Right cardiac atrium (tissue), 5 donors: ENCODE data around the gene EIPR1. TPM values are rescaled to one million over a fixed set of nuclear protein-coding genes. Genes with fewer than 3 reads are reported as not detected.

Source experiments
- ATAC-seq, 2 donors: fragments of 200-7000 bp; cut with Tn5 transposase; one replicate each; pipeline versions ENCODE4 v1.8.0 to v1.9.1; 2020; ENCODE audit warnings: moderate library complexity in 2 of 2, mild to moderate bottlenecking in 1 of 2
- DNase-seq, 3 donors: peaks; one replicate each; pipeline ENCODE4 v3.0.0-alpha.2; 2020
- H3K27ac ChIP-seq: one replicate; pipeline ENCODE4 v1.5.1; 2013; ENCODE audit warnings: mild to moderate bottlenecking, low read length, control low read depth, moderate library complexity
- H3K27me3 ChIP-seq: one replicate; pipeline ENCODE4 v1.6.1; 2013; ENCODE audit not compliant: control insufficient read depth, insufficient read depth
- H3K4me1 ChIP-seq: one replicate; pipeline ENCODE4 v1.6.1; 2013; ENCODE audit warnings: low read length; ENCODE audit not compliant: control insufficient read depth, insufficient read depth
- H3K4me3 ChIP-seq: one replicate; pipeline ENCODE4 v1.5.1; 2013; ENCODE audit warnings: low read length, control low read depth
- H3K9me3 ChIP-seq: one replicate; pipeline ENCODE4 v1.6.1; 2013; ENCODE audit warnings: low read length; ENCODE audit not compliant: control insufficient read depth
- WGBS: extraction: QIAGEN DNeasy Blood & Tissue Kit; methylation state at CpG from one replicate; pipeline ENCODE4 v1.1.7; 2013; 5-methylcytosine and 5-hydroxymethylcytosine counted together
- intact Hi-C, 4 donors: fragments of 100-400 bp; cut with DNase I; formaldehyde crosslinking; loops; one replicate each; pipeline versions ENCODE4 v1.11.0 to v1.14.0; 2022 to 2023
- polyA plus RNA-seq: library from polyadenylated mRNA; stranded (reverse); fragments of 200-250 nt; gene quantifications from one replicate; pipeline ENCODE4 v1.2.3, GENCODE V29; 2013
- total RNA-seq, 4 donors: library from RNA; stranded (reverse); fragmentation: NEBNext Ultra II Directional; extraction: Animal tissue kit (Norgen Biotek cat#: 25700); gene quantifications; one replicate each; pipeline ENCODE4 v1.2.1, GENCODE V29; 2021
- donor health status: healthy with polysubstance abuse.
- donor health status: DM: no; HTN: yes; CAD: no.
- donor health status: DM: no; HTN: no; CAD: no.
- donor health status: DM: no; HTN: yes; CAD: no; lungs with severe emphysema.
- donor health status: DM: yes; HTN: yes; CAD: no.

The EIPR1 gene
- total and polyA plus RNA-seq, 5 donors, result 8.4 to 12.2 (median 10.6) TPM

DNA sequence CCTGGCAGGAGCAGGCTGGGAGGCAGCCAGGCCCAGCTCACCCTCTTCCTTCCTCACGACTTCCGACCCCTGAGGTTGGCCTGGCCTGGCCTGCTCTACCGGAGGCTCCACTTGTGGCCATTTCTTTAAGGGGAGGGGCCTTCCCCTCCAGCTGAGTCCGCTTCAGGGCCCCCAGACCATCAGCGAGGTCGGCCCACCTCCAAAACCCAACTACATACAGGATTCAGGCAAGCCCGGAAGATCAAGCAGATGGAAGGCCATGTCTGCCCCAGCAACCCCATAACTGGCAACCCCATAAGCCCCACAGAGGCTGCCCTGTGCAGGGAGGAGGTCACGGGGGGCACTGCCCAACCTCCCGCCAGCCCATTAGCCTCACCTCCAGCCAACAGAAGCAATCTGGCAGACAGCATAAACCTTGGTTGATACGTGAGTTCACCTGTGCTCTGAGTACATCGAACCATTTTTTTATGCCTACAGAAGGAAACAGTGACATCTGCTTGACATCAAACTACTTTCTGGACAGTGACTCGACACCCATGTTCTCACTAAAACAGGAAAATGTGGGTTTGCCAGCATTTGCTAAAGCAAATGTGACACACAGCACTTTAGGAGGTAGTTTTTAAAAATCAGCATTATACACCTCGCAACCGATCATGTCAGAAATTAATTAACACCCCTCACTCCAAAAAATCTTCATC lies 98.9 kb downstream of the EIPR1 start:
- 93% methylated on average over 14 of the region's 14 CpGs for WGBS
- H3K27me3 ChIP-seq, result no peaks in the 10 kb centered on the region
- ATAC-seq, result no peak

DNA sequence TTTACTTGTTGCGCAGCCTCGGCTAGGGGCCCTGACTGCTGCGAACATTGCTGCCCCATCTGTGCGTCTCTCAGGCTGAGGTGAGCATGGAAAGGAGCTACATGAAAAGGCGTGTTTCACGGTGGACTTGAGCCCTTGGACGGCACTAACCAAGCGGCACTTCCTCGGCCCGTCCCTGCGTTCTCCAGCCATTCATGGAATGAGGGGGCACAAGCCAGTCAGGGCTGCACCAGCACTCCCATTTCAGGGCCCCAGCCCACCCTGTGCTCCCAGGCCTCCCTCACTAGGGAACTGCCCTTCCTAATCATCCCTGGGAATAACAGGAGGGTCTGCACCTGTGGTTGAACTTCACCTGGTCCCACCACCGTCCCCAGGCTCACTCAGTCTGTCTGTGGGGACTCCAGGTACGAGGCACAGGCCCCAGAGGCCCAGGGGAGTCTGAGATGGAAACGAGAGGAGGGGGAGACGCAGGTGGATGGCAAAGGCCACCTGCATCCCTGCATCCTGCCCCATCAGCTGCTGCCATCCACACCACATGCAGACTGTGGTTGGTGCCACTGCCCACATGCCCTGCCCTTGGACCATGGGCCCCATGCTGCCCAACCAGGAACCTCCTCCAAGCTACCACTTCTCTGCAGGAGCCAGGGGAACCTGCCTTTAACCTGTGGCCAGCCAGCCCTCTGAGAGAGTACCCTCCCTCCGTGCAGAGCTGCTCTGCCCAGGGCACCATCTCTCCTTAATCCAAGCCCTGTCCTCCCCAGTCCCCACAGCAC lies 99.7 kb downstream of the EIPR1 start:
- no peak for ATAC-seq
- no peaks in the 10 kb centered on the region for H3K27me3 ChIP-seq
- H3K4me1 ChIP-seq, result no peaks in the 10 kb centered on the region
- H3K4me3 ChIP-seq, result no peak overlapping the region
- WGBS, result 97% methylated on average over 16 of the region's 16 CpGs
- no peak overlapping the region for H3K27ac ChIP-seq
- peak in 1 of 3 donors; percentile 35 for DNase-seq
- intact Hi-C loops, result no loop called here
- H3K9me3 ChIP-seq, result no peaks in the 10 kb centered on the region

More for the DNA sequence above, 98.9 kb downstream of the EIPR1 start:
- intact Hi-C loops, result no loop called here
- DNase-seq, result peak in 1 of 3 donors; percentile 36
- no peaks in the 10 kb centered on the region for H3K9me3 ChIP-seq
- no peak overlapping the region for H3K27ac ChIP-seq
- H3K4me3 ChIP-seq, result no peak overlapping the region
- H3K4me1 ChIP-seq, result peaks cover 4% of the 10 kb centered on the region

DNA sequence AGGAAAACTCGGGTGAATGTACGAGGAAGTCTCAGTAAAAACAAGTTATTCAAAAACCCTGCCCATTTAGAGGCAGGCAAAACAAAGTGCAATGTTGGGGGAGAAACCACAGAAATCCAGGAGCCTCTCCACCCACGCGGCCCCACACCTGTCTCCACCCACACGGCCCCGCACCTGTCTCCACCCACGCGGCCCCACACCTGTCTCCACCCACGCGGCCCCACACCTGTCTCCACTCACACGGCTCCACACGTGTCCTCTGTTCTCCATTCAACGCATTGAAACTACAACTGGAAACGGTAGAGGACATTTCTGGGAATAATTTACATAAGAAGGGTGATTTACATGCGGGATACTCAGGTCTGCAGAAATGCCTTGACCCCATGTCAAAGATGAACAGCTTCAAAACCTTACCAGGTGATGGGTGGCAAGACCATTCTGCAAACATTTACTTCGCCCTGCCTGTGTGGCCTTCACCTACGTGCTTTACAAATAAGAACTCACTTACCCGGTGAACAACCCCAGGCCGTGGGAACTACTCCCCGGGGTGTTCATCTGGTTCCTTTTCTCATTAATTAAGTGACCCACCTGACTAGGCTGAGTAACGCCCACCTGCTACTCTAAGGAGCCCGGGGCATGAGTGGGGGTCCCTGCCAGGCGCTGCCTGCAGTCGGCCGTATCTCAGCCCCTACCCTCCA lies 100.4 kb downstream of the EIPR1 start:
- DNase-seq, result peak in 1 of 3 donors; percentile 22
- Histone ChIP-seq H3K4me3 (no peak overlapping the region), H3K27ac (no peak overlapping the region), H3K27me3 (no peaks in the 10 kb centered on the region), H3K9me3 (no peaks in the 10 kb centered on the region), H3K4me1 (no peaks in the 10 kb centered on the region)
- intact Hi-C loops, result no loop called here
- no peak for ATAC-seq
- 89% methylated on average over 25 of the region's 25 CpGs for WGBS

DNA sequence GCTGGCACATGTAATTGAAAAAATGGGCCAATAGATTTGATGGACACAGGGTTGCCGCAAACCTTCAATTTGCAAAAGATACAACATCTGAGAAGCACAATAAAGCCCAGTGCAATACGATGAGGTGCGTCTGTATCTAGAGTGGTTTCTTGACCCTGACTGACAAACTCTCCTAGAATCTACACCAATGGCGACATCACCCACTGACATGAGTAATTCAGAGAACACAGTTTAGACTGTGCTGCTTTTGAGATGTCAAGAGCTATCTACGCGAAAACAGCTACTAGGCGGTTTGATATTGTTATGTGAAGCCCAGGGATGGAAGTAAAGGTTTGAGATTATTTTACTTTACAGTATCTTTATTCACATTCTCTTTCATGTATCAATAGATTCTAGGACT lies 104.9 kb downstream of the EIPR1 start:
- intact Hi-C loops, result no loop called here
- ATAC-seq (no peak), DNase-seq (no peak)
- Histone ChIP-seq H3K27me3 (no peaks in the 10 kb centered on the region), H3K9me3 (no peaks in the 10 kb centered on the region), H3K4me1 (no peaks in the 10 kb centered on the region), H3K4me3 (no peak overlapping the region), H3K27ac (no peak overlapping the region)
- WGBS, result 97% methylated on average over 7 of the region's 7 CpGs

DNA sequence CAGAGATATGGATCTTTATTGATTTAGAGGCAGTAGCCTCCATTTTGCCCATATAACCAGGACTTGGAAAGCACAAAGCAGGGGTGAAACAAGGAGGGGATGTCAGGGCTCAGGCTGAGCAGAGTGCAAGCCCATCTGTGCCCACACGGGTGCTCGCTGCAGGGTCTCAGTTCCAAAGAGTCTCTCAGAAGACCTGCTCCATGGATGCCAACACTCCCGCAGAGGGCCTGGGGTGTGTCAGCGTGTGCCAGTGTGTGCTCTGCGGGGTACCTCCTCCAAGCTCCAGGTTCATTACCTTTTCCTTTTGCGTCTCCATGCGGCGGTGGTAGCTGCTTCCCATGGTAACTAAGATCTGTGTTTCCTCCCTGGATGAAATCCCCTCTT lies 107.5 kb downstream of the EIPR1 start:
- no peak overlapping the region for H3K4me3 ChIP-seq
- DNase-seq (peak in 1 of 3 donors; percentile 14), ATAC-seq (no peak)
- 98% methylated on average over 8 of the region's 8 CpGs for WGBS
- no peaks in the 10 kb centered on the region for H3K27me3 ChIP-seq
- H3K27ac ChIP-seq, result no peak overlapping the region
- no peaks in the 10 kb centered on the region for H3K4me1 ChIP-seq
- intact Hi-C loops, result no loop called here
- H3K9me3 ChIP-seq, result no peaks in the 10 kb centered on the region

DNA sequence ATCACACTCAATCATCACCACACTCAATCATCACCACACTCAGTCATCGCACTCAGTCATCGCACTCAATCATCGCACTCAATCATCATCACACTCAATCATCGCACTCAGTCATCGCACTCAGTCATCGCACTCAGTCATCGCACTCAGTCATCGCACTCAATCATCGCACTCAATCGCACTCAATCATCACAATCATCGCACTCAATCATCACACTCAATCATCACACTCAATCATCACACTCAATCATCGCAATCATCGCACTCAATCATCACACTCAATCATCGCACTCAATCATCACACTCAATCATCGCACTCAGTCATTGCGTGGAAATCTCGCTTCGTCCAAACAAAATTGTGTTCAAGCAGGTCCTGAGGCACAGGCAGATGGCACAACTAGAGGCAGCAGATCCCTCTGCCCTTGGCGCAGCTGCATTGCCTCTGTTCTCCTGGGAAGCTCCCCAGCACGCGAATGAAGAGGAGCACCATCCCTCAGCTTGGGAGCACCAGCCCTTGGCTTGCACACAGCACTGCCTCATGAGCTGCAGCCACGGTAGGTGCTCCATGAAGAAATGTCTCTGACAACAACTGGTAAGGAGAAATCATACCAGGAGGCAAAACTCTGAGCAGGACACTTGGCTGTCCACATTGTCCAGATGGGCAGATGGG lies 108.1 kb downstream of the EIPR1 start:
- DNase-seq (peak in 1 of 3 donors; percentile 9), ATAC-seq (no peak)
- Histone ChIP-seq H3K4me1 (no peaks in the 10 kb centered on the region), H3K4me3 (no peak overlapping the region), H3K27ac (no peak overlapping the region), H3K27me3 (no peaks in the 10 kb centered on the region), H3K9me3 (no peaks in the 10 kb centered on the region)
- intact Hi-C loops, result no loop called here
- WGBS, result 91% methylated on average over 22 of the region's 22 CpGs

DNA sequence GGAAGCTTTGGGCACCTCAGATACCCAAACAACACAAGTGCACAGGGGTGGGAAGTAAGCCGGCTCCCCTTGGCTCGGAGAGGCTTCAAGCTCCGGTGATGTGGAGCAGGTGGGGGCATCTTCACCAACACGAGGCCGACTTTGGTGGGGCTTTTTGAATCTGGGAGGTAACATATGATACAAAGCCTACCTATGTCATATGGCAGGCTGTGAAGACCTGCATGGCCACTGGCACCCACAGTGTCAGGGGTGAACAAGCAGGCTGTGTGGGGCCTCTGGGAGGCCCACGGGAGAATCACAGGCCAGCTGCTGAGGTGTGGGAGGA lies 109.0 kb downstream of the EIPR1 start:
- ATAC-seq (no peak), DNase-seq (peak in 1 of 3 donors; percentile 25)
- Histone ChIP-seq H3K27me3 (no peaks in the 10 kb centered on the region), H3K4me3 (no peak overlapping the region), H3K27ac (no peak overlapping the region), H3K9me3 (no peaks in the 10 kb centered on the region), H3K4me1 (no peaks in the 10 kb centered on the region)
- intact Hi-C loops, result no loop called here
- 95% methylated on average over 6 of the region's 6 CpGs for WGBS

DNA sequence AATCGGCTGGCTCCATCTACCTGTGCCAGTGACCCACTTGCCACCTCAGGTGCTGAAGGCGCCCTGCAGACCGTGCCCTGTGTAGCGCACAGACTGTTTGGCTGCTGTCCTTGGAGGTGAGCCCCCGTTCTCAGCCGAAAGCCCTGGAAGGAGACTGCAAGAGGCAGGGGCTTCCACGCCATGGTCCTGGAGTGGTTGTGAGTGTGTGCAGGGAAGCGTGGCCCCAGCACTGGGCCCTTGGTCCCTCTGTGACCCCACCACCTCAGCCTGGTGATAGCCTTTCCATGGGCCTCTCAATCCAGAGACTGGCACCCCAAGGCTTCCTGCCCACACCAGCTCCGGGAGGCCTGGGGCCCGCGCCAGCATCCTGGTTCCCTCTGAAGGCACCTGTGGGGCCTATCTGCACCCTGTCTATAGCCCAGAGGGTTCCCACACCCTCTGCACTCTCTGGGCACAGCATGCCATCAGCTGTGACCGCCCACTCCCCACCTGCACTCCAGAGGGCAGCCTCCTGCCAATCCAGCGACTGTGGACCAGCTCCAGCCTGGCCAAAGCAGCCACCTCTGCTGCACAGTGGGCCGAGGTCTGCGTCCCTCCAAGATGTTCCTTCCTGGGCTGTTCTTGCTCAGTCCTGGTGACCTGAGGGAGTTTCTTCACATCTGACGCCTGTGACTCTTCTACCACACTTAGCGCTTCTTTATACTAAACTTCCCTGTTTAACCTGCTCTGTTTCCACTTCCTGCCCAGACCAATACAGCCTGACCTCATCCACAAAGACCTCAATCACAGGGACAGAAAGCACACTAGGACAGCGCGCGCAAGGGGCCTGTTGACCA lies 109.5 kb downstream of the EIPR1 start:
- no peaks in the 10 kb centered on the region for H3K4me1 ChIP-seq
- no peaks in the 10 kb centered on the region for H3K9me3 ChIP-seq
- ATAC-seq (peak in 1 of 2 donors; percentile 22), DNase-seq (peak in 1 of 3 donors; percentile 25)
- 95% methylated on average over 20 of the region's 20 CpGs for WGBS
- intact Hi-C loops, result no loop called here
- H3K27me3 ChIP-seq, result no peaks in the 10 kb centered on the region
- no peak overlapping the region for H3K4me3 ChIP-seq
- H3K27ac ChIP-seq, result no peak overlapping the region

DNA sequence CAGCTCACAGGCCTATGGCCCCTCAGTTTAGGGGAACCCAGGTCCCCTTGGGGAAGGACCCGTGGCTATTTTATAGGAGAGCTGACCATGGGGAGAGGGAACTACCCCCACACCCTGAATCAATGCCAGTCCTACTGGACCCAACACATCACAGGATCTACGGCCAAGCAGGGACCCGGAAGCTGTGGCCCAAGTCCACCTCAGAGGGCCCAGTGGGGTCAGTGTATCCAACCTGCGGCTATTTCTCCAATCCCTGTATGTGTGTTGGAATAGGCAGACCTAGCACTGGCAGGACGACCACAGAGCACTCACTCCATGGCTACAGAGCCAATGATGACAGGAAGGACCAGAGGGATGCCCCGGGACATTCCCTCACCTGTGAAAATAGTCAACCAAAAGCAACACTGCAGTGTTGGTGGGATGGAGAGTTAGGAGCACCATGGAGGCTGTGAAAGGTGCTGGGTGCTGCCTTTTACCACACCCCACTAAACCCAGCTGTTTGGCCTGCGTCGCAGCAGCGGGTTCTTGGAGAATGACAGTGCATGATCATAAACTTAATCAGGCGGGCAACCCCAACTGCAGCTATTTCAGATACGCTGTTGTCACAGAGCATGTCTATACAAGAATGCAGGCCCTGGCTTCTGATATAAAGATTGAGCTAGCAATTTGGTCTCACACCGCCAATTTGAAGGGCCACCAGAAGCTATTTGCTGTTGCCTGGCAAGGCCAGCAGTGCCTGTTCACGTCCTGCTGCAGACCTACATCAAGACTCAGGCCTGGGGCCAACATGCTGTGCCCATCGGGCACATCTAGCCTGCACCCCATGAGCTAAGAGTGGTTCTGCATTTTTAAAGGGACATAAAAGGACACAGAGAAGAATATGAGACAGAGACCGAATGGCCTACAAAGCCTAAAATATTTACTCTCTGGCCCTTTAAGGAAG lies 110.4 kb downstream of the EIPR1 start:
- DNase-seq (no peak), ATAC-seq (no peak)
- Histone ChIP-seq H3K27me3 (no peaks in the 10 kb centered on the region), H3K4me3 (no peak overlapping the region), H3K4me1 (no peaks in the 10 kb centered on the region), H3K9me3 (no peaks in the 10 kb centered on the region), H3K27ac (no peak overlapping the region)
- intact Hi-C loops, result no loop called here
- WGBS, result 92% methylated on average over 15 of the region's 15 CpGs
